ENCODE results near the gene PLXDC1.

Gene PLXDC1

DNA sequence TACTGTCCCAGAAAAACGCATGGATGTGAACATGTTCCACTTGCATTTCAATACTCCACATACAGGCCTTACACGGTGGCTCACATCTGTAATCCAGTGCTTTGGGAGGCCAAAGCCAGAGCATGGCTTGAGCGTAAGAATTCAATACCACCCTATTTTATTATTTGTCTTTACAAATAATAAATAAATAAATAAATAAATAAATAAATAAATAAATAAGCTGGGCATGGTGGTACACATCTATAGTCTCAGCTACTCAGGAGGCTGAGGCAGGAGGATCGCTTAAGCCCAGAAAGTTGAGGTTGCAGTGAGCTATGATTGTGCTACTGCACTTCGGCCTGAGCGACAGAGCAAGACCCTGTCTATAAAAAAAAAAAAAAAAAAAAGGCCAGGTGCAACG, 53.9 kb downstream of the PLXDC1 start:
- TF ChIP-seq POLR2A (IDR thresholded peaks at IDR 0.05; ENCODE audit: low read length) (no peak), GATA1 (IDR thresholded peaks at IDR 0.05; ENCODE audit: low read depth, low read length) (no peak)
- DNase-seq: no peak

- no peak for DNase-seq
- TF ChIP-seq POLR2A (IDR thresholded peaks at IDR 0.05; ENCODE audit: low read length) (no peak), GATA1 (IDR thresholded peaks at IDR 0.05; ENCODE audit: low read depth, low read length) (no peak)
Observed at GRCh38 chr17:39097150-39097519, 54.3 kb downstream of the PLXDC1 start.

DNA sequence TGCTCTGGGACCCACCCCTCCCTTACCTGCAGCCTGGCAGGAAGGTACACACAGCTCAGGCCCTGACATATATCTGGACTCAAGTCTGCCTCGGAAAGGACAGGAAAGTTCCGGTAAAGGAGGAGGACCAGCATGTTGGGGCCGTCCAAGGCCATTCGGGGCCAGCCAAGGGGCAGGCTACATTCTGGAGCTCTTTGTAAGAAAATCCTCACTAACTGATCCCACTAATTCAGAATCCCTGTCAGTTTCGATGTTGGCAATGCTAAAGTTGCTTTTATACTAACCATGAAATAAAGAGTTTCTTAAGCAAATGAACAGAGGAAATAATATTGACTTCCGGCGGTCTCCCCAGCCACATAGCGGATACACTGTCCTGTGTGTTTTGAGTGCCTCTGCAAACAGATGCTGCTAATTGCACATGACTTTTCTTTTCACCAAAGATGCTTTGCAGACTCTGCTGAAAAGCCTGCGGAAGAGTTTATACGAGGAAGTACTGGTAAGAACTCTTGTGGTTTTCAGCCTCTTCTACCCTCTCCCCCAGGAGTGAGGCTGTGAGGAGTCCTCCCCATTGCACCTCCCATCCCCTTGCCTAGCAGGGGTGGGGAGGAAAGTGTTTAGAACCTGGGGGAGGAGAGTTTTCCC, 54.8 kb downstream of the PLXDC1 start:
- DNase-seq: no peak
- TF ChIP-seq POLR2A (IDR thresholded peaks at IDR 0.05; ENCODE audit: low read length) (no peak), GATA1 (IDR thresholded peaks at IDR 0.05; ENCODE audit: low read depth, low read length) (no peak)

DNA sequence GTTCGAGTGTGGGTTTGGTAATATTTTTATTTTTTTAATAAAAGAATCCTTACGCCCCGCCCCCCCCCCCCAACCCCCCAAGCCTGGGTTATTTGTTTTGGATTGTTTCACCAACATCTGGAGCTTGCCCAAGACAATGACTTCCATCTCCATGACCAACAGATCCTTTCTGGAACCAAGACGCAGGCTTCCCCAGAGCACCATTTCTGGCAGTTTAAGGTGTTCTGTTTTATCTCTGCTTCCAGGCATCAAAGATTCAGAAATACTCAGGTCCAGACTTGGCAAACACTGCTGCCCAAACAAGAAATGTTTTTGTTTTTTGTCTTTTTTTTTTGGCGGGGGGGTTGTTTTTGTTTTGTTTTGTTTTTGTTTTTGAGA, 56.1 kb downstream of the PLXDC1 start:
- no peak for TF ChIP-seq GATA1 (IDR thresholded peaks at IDR 0.05; ENCODE audit: low read depth, low read length)
- DNase-seq: no peak

GRCh38 chr17:39094607-39095308, 56.7 kb downstream of the PLXDC1 start:
- no peak for DNase-seq
- TF ChIP-seq GATA1 (IDR thresholded peaks at IDR 0.05; ENCODE audit: low read depth, low read length) (no peak), POLR2A (IDR thresholded peaks at IDR 0.05; ENCODE audit: low read length) (no peak)

- DNase-seq: no peak
Observed at GRCh38 chr17:39092692-39093230, 58.7 kb downstream of the PLXDC1 start.

GRCh38 chr17:39090908-39091665, 60.4 kb downstream of the PLXDC1 start:
- TF ChIP-seq POLR2A (IDR thresholded peaks at IDR 0.05; ENCODE audit: low read length) (no peak), GATA1 (IDR thresholded peaks at IDR 0.05; ENCODE audit: low read depth, low read length) (no peak)

More at GRCh38 chr17:39092692-39093230, 58.7 kb downstream of the PLXDC1 start:
- TF ChIP-seq GATA1 (IDR thresholded peaks at IDR 0.05; ENCODE audit: low read depth, low read length) (no peak), POLR2A (IDR thresholded peaks at IDR 0.05; ENCODE audit: low read length) (no peak)

GRCh38 chr17:39090400-39090799, 61.0 kb downstream of the PLXDC1 start:
- TF ChIP-seq POLR2A (IDR thresholded peaks at IDR 0.05; ENCODE audit: low read length) (no peak), GATA1 (IDR thresholded peaks at IDR 0.05; ENCODE audit: low read depth, low read length) (no peak)
- DNase-seq: no peak

More at GRCh38 chr17:39090908-39091665, 60.4 kb downstream of the PLXDC1 start:
- DNase-seq: no peak

DNA sequence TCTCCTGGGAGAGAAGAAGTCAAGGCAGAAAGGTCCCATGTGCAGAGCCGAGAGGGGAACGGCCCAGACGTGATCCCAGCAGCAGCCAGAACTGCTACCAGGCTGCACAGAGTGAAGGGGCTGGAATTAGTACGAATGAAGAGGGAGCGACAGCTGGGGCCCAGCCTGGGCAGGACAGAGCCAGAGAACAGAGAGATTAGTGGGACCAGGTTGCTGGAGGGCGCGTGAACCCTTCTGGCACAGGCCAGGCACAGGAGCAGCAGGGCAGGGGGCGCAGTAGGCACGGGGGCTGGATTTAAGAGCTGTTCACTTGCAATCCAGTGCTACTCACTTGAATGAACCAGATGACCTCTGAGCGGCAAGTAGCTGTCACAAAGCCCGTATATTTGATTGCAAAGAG, 66.9 kb downstream of the PLXDC1 start:
- DNase-seq: no peak
- TF ChIP-seq POLR2A (IDR thresholded peaks at IDR 0.05; ENCODE audit: low read length): no peak
- no peak for TF ChIP-seq GATA1 (IDR thresholded peaks at IDR 0.05; ENCODE audit: low read depth, low read length)

DNA sequence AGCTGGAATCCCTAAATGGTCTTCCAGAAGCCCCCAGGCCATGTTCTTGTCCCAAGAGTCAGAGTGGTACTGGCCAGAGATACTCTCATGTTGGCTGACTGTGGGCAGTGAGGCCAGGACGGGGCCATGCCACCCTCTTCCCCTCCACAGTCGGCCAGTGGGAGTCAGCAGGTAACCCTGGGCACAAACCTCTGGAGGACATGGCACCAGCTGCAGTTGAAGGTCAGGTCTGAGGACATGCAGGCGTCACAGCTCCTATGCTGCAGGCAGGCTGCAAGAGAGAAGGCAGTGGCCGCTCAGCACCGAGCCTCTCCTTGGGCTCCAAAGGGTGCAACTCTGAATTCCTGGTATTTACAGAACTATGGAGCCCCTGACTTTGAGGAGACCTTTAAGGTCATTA, 68.2 kb downstream of the PLXDC1 start:
- DNase-seq: no peak
- TF ChIP-seq POLR2A (IDR thresholded peaks at IDR 0.05; ENCODE audit: low read length) (no peak), GATA1 (IDR thresholded peaks at IDR 0.05; ENCODE audit: low read depth, low read length) (no peak)

DNA sequence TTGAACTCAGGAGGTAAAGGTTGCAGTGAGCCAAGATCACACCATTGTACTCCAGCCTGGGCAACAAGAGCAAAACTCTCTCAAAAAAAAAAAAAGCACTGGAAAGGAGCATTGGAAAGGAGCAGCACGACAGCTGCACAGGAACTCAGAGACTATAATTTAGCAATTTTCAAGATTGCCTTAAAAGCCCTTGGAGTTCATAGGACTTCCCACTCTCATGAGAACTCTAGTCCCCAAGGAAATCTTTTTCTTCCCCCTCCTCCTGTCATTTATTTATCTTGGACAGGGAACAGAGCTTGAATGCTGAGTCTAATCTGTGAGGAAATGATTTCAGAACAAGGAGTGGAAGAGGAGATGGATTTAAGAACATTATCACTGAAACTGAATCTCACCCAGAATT, 69.0 kb downstream of the PLXDC1 start:
- TF ChIP-seq POLR2A (IDR thresholded peaks at IDR 0.05; ENCODE audit: low read length): no peak
- TF ChIP-seq GATA1 (IDR thresholded peaks at IDR 0.05; ENCODE audit: low read depth, low read length): no peak
- no peak for DNase-seq

GRCh38 chr17:39081851-39082250, 69.6 kb downstream of the PLXDC1 start:
- TF ChIP-seq GATA1 (IDR thresholded peaks at IDR 0.05; ENCODE audit: low read depth, low read length): no peak
- no peak for TF ChIP-seq POLR2A (IDR thresholded peaks at IDR 0.05; ENCODE audit: low read length)
- no peak for DNase-seq

GRCh38 chr17:39080421-39081078, 70.9 kb downstream of the PLXDC1 start:
- TF ChIP-seq POLR2A (IDR thresholded peaks at IDR 0.05; ENCODE audit: low read length): no peak
- TF ChIP-seq GATA1 (IDR thresholded peaks at IDR 0.05; ENCODE audit: low read depth, low read length): no peak
- no peak for DNase-seq

DNA sequence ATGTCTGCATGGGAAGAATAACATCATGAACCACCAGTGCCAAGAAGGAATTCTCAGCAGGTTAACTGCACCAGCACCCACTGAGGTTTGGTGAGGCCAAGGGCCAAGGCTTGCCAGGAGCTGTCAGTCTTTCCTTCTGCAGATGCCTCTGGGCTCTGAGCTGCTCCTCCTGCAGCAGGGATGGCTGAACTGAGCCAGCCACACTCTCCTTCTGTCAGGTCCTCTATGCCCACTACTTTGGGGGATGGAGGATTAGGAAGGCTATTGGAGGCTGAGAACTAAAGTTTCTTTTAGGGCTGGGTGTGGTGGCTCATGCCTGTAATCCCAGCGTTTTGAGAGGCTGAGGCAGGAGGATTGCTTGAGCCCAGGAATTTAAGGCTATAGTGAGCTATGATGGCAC, 71.6 kb downstream of the PLXDC1 start:
- no peak for TF ChIP-seq POLR2A (IDR thresholded peaks at IDR 0.05; ENCODE audit: low read length)
- no peak for TF ChIP-seq GATA1 (IDR thresholded peaks at IDR 0.05; ENCODE audit: low read depth, low read length)
- no peak for DNase-seq

All from erythroblast (primary cell).